Stimulated activated CD4-positive, alpha-beta T cell treated with anti-CD3 and anti-CD28 coated beads, Interleukin-12 subunit alpha, Interleukin-12 subunit beta, amount 100 ng/mL, for 48 hours (primary cell): ENCODE measurements around the gene RPS6KA2.

ENCODE experiments used
- DNase-seq, 3 donors: peaks; one replicate each; pipeline ENCODE4 v3.0.0-alpha.2; 2020; ENCODE audit warnings: low read depth in 2 of 3, low spot score in 1 of 3

Gene RPS6KA2

GRCh38 chr6:166505133-166505905, 121.7 kb downstream of the RPS6KA2 start:
- DNase-seq, result no peak

GRCh38 chr6:166504100-166504499, 123.0 kb downstream of the RPS6KA2 start:
- DNase-seq, result no peak

DNA sequence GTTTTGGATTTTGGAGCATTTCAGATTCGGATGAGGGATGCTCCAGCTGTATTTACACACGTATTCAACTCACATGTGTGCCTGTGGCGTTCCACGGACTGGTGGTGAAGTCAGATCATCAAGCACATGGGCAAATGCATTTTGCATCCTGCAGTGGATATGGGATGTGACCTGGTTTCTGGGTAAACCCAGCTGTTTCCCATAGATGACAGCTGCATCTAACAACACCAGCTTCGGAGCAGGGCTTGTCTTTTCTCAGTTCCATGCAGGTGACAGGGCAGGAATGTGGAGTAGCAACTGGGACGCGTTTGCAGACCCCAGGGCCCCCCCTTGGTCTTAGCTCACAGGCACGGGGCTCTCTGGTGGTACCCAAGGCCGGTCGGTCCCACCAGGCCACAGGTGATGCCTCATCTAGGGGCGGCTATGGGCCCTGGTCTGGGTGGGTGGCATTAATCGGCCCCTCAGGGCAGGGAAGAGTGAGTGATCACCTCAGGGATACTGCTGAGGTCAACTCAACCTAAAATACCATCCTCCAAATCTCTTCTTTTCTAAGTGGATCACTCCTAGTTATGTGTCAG, 123.8 kb downstream of the RPS6KA2 start:
- DNase-seq, result no peak

- DNase-seq, result no peak
Measured at GRCh38 chr6:166502453-166502852, 124.6 kb downstream of the RPS6KA2 start.

DNA sequence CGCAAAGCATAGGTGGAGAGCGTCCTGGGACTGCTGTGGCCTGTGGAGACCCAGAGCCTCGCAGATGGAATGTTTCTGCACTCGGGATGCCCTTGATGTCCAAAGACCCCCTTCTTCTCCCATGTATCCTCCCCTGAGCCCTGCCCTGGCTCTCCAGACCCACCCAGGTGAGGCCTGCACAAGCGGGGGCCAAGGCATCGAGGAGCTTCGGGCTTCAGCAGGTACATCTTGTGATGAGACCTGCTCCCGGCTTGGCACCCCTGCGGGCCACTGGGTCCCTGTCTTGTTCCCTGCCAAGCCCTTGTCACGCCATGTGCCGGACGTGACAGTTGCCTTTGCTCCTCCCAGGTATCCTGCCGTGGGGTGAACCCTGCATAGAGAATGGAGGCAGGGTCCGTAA, 125.8 kb downstream of the RPS6KA2 start:
- DNase-seq, result no peak

GRCh38 chr6:166500246-166500645, 126.8 kb downstream of the RPS6KA2 start:
- no peak for DNase-seq

DNA sequence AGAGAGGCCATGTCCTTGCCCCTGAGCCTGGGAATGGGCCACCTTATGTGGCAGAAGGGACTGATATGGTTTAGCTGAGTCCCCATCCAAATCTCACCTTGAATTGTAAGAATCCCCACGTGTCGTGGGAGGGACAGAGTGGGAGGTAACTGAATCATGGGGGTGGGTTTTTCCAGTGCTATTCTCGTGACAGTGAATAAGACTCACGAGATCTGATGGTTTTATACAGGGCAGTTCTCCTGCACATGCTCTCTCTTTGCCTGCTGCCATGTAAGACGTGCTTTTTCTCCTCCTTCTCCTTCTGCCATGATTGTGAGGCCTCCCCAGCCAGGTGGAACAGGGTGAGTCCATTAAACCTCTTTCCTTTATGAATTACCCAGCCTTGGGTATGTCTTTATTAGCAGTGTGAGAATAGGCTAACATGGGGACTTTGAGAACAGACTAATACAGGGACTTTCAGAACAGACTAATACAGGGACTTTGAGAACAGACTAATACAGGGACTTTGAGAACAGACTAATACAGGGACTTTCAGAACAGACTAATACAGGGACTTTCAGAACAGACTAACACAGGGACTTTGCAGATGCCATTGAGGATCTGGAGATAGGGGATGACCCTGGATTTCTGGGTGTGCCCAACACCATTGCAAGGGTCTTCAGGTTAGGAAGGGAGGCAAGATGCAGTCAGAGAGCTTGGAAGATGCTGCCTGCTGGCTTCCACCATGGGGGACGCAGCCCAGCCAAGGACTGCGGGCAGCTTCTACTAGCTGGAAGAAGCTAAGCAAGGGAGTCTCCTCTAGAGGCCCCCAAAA, 127.5 kb downstream of the RPS6KA2 start:
- DNase-seq, result peak; percentile 5 to 37 (median 15)

- no peak for DNase-seq
Measured at GRCh38 chr6:166498661-166499349, 128.2 kb downstream of the RPS6KA2 start.

- no peak for DNase-seq
Measured at GRCh38 chr6:166498228-166498627, 128.8 kb downstream of the RPS6KA2 start.

DNA sequence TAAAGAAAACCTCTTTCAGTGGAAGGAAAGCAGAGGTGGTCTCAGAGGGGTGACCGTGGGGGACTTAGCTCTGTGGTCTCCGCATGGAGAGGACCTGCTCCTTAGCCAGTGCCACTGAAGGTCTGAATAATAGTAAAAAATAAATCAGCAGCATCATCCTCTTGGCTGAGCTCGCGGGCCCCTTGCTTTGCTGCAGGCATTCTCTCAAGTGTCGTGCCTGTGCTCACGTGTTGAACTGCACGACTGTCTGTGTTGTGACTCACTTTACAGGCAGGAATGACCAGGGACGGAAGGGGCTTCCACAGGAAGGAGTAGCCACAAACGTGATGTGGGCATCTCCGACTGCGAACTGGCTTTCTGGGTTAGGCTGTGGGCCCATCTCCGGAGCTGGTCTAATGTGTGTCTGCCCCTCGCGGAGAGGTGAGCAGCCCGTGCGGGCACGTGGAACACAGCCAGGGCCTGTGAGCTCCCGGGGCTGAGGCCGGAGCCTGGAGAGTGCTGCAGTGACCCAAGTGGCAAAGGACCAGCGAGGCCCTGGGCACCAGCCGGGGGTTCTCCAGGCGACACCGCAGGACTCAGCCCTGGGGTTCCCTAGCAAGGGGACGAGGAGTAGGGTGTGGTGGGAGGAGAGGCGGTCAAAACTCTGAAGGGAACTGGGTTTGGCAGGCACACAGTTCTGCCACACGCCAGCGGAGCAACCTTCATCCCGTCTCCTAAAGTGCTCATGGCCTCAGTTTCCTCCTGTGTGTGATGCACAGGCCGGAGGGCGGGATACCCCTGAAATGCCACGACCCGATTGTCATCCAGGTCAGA, 129.8 kb downstream of the RPS6KA2 start:
- DNase-seq, result no peak

GRCh38 chr6:166496460-166496859, 130.6 kb downstream of the RPS6KA2 start:
- no peak for DNase-seq

- no peak for DNase-seq
Measured at GRCh38 chr6:166495487-166496314, 131.3 kb downstream of the RPS6KA2 start.

DNA sequence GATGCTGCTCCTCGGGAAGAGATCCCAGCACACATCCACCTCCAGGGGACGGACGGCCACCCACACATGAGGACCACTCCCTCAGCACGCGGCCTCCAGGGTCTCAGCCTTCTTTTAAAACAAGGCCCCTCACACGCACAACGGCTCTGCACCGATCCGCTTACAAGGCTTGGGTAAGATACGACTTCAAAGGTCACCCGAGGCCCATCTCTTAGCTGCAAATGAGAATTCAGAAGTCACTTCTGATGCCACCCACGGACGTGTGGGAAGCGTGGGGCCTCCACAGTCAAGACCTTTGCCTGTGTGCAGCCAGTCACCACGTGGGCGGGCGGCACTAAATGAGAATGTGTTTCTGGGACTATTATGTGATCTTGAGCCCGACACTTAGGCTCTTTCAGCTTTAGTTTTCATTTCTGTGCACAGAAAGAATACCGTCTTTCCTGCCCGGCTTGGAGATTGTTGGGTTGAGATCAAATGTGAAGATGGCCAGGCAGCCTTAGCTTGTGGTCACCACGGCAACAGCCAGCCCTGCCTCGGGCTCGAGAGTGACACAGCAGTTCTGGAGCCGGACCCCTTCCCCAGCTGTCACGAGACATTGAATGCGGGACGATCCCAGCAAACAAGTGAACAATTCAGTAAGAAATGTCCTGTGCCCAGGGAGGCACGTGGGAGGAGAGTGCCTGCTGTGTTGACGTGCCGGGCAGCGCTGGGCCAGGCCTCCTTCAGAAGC, 132.1 kb downstream of the RPS6KA2 start:
- DNase-seq, result peak; percentile 36 to 42 (median 37)

DNA sequence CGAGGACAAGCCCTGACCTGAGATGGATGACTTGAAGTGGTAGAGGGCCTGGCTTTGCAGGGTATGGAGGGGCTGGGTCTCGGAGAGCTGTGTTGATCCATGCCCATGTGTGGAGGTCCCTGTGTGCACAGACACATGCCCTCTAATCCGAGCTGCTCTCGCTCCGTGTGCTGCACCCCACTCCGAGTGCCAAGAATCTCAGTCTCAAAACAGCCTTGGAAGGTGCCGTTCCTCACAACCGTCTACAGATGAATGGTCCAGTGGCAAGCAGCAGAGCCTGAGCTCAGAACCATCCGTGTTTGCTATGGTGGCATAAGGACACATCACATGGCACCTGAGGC, 133.0 kb downstream of the RPS6KA2 start:
- DNase-seq, result no peak

GRCh38 chr6:166493427-166494100, 133.5 kb downstream of the RPS6KA2 start:
- DNase-seq, result no peak

- DNase-seq, result no peak
Measured at GRCh38 chr6:166492092-166492741, 134.8 kb downstream of the RPS6KA2 start.

DNA sequence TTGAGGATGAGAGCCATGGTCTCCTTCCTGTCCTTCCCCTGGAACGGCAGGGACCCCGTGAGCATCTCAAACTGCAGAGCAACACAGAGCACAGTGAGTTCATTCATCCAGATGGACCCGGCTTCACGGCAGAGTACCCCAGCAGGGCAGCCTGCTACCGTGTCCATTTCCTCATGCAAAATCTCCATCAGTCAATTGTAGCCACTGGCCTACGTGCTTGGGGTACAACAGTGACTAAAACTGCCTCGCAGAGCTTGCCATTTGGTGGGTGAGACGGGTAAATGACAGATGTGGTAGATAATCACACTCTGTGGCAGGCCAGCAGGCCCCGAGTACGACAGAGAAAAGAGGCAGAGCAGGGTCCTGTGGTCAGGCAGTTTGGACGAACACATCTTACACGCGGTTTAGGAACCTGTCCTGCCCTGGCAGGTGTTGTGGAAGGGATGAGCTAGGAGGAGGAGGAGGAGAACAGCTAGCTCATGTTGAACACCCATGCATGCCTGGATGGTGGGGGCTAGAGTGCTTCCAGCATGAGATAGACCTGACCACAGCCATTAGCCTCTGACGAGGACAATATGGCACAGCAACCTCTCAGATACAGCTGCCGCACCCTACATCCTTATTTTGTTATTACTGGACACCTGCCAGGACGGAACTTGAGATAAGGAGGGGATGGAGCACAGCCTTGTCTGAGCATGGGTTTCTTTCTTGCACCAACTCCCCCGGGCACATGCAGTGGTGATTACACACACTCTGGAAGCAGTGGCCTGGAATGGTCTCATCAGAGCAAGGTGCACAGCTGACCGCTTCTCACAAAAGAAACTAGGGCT, 136.2 kb downstream of the RPS6KA2 start:
- DNase-seq, result no peak
